Measurements from ENCODE around the gene SNPH.
"Not testable (repeated sequence)": the region's sequence is repeated elsewhere in the genome, so short reads cannot be mapped to it uniquely, and the experiment has no call there.

SNPH gene

DNA sequence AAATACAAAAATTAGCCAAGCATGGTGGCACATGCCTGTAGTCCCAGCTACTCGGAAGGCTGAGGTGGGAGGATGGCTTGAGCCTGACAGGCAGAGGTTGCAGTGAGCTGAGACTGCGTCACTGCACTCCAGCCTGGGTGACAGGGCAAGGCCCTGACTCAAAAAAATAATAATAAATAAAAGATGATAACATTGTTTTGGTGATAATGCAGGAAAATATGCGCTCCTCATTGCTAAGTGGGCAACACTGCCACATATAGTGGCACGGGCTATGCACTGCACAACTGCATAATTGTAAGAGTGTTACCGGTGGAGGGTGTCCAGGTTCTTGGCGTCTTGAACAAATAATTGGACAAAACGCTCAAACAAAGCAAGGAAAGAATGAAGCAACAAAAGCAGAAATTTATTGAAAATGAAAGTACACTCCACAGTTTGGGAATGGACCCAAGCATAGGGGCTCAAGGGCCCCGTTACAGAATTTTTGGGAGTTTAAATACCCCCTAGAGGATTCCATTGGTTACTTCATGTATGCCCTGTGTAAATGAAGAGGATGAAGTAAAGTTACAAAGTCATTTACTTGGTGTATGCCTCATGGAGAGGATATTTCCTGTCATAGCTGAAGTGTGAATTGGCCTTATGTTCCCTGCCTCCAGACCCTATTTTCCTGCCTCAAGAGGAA, 77.5 kb downstream of the SNPH start:
- DNase-seq, result not testable (repeated sequence)

DNA sequence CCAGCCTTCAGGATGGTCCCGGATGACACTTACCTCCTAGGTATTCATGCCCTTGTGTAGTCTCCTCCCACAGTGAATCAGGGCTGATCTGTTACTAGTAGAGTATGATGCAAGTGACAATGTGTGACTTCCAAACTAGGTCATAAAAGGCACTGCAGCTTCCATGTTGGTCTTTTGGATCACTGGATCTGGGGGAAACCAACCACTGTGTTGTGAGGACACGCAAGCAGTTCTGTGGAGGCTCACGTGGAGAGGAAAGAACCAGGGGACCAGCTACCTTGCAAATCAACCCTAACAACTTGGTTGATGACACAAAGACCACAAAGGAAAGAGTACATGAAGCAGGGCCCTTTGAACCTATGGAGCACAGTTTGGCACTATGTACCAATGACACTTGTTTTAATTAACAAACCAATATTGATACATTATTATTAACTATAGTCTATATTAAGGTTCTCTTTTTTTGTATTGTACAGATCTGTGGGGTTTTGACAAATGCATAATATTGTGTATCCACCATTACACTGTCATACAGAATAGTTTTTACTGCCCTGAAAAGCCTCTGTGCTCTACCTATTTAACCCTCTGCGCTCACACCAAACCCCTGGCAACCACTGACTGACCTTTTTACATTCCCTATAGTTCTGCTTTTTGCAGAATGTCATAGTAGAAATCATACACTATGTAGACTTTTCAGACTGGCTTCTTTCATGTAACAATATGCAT, 79.1 kb downstream of the SNPH start:
- no peak for DNase-seq

DNA sequence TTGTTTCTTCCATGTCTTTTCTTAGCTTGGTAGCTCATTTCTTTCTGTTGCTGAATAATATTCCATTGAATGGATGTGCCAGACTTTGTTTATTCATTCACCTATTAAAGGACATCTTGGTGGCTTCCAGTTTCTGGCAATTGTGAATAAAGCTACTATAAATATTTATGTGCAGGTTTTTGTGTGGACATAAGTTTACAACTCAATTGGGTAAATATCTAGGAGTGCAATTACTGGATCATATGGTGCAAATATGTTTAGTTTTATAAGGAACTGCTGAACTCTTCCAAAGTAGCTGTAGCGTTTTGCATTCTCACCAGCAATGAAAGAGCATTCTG, 79.6 kb downstream of the SNPH start:
- no peak for DNase-seq

- DNase-seq, result no peak
Measured at GRCh38 chr20:1346315-1346969, 80.3 kb downstream of the SNPH start.

DNA sequence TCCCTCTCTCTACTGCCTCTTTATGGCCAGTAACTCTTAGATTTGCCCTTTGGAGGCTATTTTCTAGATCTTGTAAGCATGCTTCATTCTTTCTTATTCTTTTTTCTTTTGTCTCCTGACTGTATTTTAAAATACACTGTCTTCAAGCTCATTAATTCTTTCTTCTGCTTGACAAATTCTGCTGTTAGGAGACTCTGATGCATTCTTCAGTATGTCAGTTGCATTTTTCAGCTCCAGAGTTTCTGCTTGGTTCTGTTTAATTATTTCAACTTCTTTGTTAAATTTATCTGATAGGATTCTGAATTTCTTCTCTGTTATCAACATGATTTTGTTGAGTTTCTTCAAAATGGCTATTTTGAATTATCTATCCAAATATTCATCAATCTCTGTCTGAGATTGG, 87.9 kb downstream of the SNPH start:
- no peak for DNase-seq

DNA sequence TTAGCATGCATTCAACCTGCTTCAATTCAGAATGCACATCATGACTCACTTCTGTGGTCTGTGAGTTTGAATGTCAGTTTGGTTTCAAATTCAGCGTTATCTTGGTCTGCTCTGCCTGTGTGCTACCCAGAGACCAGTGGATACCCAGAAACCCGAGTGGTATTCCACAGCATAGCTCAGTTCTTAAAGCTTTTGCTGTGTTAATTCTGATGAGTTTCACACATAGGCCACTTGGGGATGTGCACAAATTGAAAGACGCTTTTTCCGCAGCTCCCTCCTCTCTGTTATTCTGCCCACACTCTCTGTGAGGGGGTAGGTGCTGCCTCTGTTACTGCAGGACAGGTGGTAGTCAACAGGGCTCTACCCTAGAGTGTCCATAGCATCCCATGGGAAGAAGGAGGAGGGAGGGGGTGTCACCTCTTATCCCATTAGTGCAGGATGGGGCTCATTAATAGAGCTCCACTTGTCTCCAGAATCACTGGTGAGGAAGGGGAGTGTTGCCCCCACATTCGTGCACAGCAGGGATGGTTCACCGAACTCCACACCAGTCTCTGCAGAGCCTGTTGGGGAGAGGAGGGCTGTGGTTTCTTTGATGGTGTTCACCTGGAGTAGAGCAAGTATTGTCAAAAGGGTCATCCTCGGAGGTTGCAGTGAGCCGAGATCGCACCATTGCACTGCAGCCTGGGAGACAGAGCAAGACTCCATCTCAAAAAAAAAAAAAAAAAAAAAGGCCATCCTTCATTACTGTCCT, 92.0 kb downstream of the SNPH start:
- DNase-seq, result no peak
